Erythroblast (primary cell): Measurements from ENCODE around the gene CYB561D2.

Source experiments
- GATA1 ChIP-seq: IDR thresholded peaks from 2 replicates; pipeline ENCODE4 v1.6.1; 2011; ENCODE audit warnings: low read depth, mild to moderate bottlenecking, control low read depth, low read length, moderate library complexity
- POLR2A ChIP-seq: IDR thresholded peaks from 2 replicates; pipeline ENCODE4 v1.6.1; 2011; ENCODE audit warnings: mild to moderate bottlenecking, low read length

DNA sequence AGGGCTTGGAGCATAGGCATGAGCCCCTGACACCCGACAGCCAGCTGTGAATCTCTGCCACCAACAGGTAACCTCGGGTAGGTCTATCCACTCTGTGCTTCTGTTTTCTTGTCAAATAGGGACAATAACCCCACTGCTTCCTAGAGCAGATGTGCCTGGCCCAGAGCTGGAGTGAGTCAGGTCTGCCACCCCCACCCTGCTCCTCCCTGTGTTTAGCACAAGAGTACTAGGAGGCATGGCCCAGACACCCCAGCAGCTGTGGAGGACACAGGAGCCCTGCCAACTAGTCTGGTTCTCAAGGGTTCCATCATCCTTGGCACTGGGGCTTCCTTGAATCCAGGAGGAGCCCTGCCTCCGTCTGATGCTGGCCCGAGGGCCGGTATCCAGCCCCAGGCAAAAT lies 42.4 kb downstream of the CYB561D2 start:
- no peak for TF ChIP-seq POLR2A
- no peak for TF ChIP-seq GATA1
